GM19324 (cell line): ENCODE measurements around the gene KRT23.

Experiments
- ATAC-seq: cut with Tn5 transposase; IDR thresholded peaks from one replicate; pipeline ENCODE4 v1.9.1; 2021; ENCODE audit warnings: mild to moderate bottlenecking, moderate library complexity; ENCODE audit not compliant: unreplicated experiment, low FRiP score

KRT23 gene

GRCh38 chr17:40873801-40874200 is 63.6 kb downstream of the KRT23 start:
- ATAC-seq: no peak

GRCh38 chr17:40873255-40873654 is 64.2 kb downstream of the KRT23 start:
- ATAC-seq: no peak
